GM12878 (cell line): Measurements from ENCODE around the gene SLC30A4. TPM values are rescaled to one million over a fixed set of nuclear protein-coding genes. Genes with fewer than 3 reads are reported as not detected.

Experiments used
- ATAC-seq: fragments of 200-7000 bp; cut with Tn5 transposase; 3 replicates; pipeline ENCODE4 v1.9.1; 2020; ENCODE audit warnings: mild to moderate bottlenecking, moderate library complexity
- Bru-seq: library from RNA; stranded (reverse); fragments of 400-500 nt; gene quantifications from one replicate; lab custom pipeline; 2021; lab: Mats Ljungman, UMichigan
- BruChase-seq, 2 experiments: library from RNA; stranded (reverse); fragments of 400-500 nt; gene quantifications; one replicate each; lab custom pipeline; 2021; lab: Mats Ljungman, UMichigan
- BruUV-seq: library from RNA; stranded (reverse); fragments of 400-500 nt; replicated peaks from 2 replicates; lab custom pipeline; 2021; lab: Mats Ljungman, UMichigan
- CTCF ChIA-PET: fragments of 300-600 bp; sonication (Branson Sonifier 250); formaldehyde crosslinking; extraction: SDS; loops from one replicate; lab custom pipeline; 2021; ENCODE audit warnings: inconsistent platforms; lab: Yijun Ruan, JAX
- POLR2A ChIA-PET: fragments of 350-600 bp; formaldehyde crosslinking; extraction: SDS; loops from one replicate; lab custom pipeline; 2021; ENCODE audit warnings: inconsistent platforms; lab: Charles Lee
- RAD21 ChIA-PET: fragments of 300-600 bp; sonication (Branson Sonifier 250); formaldehyde crosslinking; loops from one replicate; lab custom pipeline; 2023; ENCODE audit warnings: antibody characterized with exemption; ENCODE audit not compliant: unreplicated experiment; lab: Charles Lee
- SMC1A ChIA-PET: fragments of 300-600 bp; sonication (Branson Sonifier 250); formaldehyde crosslinking; loops from one replicate; lab custom pipeline; 2023; ENCODE audit not compliant: unreplicated experiment, uncharacterized antibody; lab: Charles Lee
- DNase-seq: peaks from one replicate; pipeline ENCODE4 v3.0.0-alpha.2; 2011; ENCODE audit warnings: low read depth, low spot score
- FAIRE-seq: peaks from 3 replicates; lab custom pipeline; 2011; peaks lifted over from hg19 to GRCh38; lab: Jason Lieb, UNC
- H2AFZ ChIP-seq: 2 replicates; pipeline ENCODE4 v1.6.0; 2011; ENCODE audit warnings: low read depth, low read length, control low read depth; ENCODE audit not compliant: control insufficient read depth
- H3K27ac ChIP-seq: 2 replicates; pipeline ENCODE4 v1.5.1; 2011; ENCODE audit warnings: control low read depth; ENCODE audit not compliant: control insufficient read depth, insufficient read depth
- H3K27me3 ChIP-seq, 2 experiments: replicated peaks in 1 of 2; 2 replicates each; pipeline versions ENCODE4 v1.6.0 to v1.6.1; 2011; ENCODE audit warnings: low read length in 1 of 2; ENCODE audit not compliant: control insufficient read depth in 2 of 2, insufficient read depth in 2 of 2
- H3K36me3 ChIP-seq, 2 experiments: 2 replicates each; pipeline ENCODE4 v1.5.1; 2011; ENCODE audit warnings: low read length in 1 of 2; ENCODE audit not compliant: control insufficient read depth in 2 of 2, insufficient read depth in 2 of 2
- H3K4me1 ChIP-seq: 2 replicates; pipeline ENCODE4 v1.6.1; 2011; ENCODE audit warnings: mild to moderate bottlenecking, low read length, moderate library complexity, mixed read lengths; ENCODE audit not compliant: control insufficient read depth, insufficient read depth
- H3K4me2 ChIP-seq: 2 replicates; pipeline ENCODE4 v1.6.0; 2011; ENCODE audit warnings: control low read depth; ENCODE audit not compliant: control insufficient read depth, insufficient read depth
- H3K4me3 ChIP-seq: fragments of 200-600 bp; sonication (generic); 2 replicates; pipeline ENCODE4 v1.5.1; 2016
- H3K79me2 ChIP-seq: 2 replicates; pipeline ENCODE4 v1.6.0; 2011; ENCODE audit warnings: low read length; ENCODE audit not compliant: control insufficient read depth, insufficient read depth
- H3K9ac ChIP-seq: 2 replicates; pipeline ENCODE4 v1.8.0; 2011; ENCODE audit warnings: low read length, control low read depth, mixed read lengths; ENCODE audit not compliant: control insufficient read depth, insufficient read depth
- H3K9me3 ChIP-seq: replicated peaks from 3 replicates; pipeline ENCODE4 v1.5.1; 2011; ENCODE audit warnings: mild to moderate bottlenecking, low read length; ENCODE audit not compliant: control insufficient read depth, insufficient read depth
- H4K20me1 ChIP-seq: 2 replicates; pipeline ENCODE4 v1.6.0; 2011; ENCODE audit not compliant: control insufficient read depth, insufficient read depth
- BACH1 ChIP-seq: fragments of 450-650 bp; IDR thresholded peaks from 2 replicates; pipeline ENCODE4 v1.6.1; 2017; ENCODE audit warnings: mild to moderate bottlenecking, borderline replicate concordance
- CBFB ChIP-seq: IDR thresholded peaks from 2 replicates; pipeline ENCODE4 v1.6.1; 2016; ENCODE audit warnings: antibody characterized with exemption, low read depth
- CREB1 ChIP-seq: IDR thresholded peaks from 2 replicates; pipeline ENCODE4 v1.6.1; 2012; ENCODE audit warnings: low read depth, mild to moderate bottlenecking, inconsistent platforms
- GATAD2B ChIP-seq: fragments of 450-650 bp; conservative IDR thresholded peaks from 2 replicates; pipeline ENCODE4 v1.6.1; 2017; ENCODE audit warnings: low read depth, mild to moderate bottlenecking, moderate library complexity
- IKZF2 ChIP-seq, 2 experiments: fragments of 450-650 bp; IDR thresholded peaks; 2 replicates each; pipeline ENCODE4 v1.6.1; 2017; ENCODE audit warnings: mild to moderate bottlenecking in 2 of 2, moderate library complexity in 2 of 2
- IRF5 ChIP-seq: fragments of 450-650 bp; IDR thresholded peaks from 2 replicates; pipeline ENCODE4 v1.6.1; 2017; ENCODE audit warnings: borderline replicate concordance
- JUND ChIP-seq: IDR thresholded peaks from 2 replicates; pipeline ENCODE4 v1.6.1; 2012; ENCODE audit warnings: low read depth, mild to moderate bottlenecking, low read length, improper control_type of control experiment, moderate library complexity
- POLR2A ChIP-seq: IDR thresholded peaks from 2 replicates; pipeline ENCODE4 v1.6.1; 2011; ENCODE audit warnings: low read depth, mild to moderate bottlenecking, low read length
- RBBP5 ChIP-seq: fragments of 200-600 bp; sonication (generic); conservative IDR thresholded peaks from 2 replicates; pipeline ENCODE4 v1.6.1; 2016
- ZNF207 ChIP-seq: fragments of 450-650 bp; IDR thresholded peaks from 2 replicates; pipeline ENCODE4 v1.6.1; 2014; ENCODE audit warnings: antibody characterized with exemption, mild to moderate bottlenecking, borderline replicate concordance
- ZNF217 ChIP-seq: fragments of 450-650 bp; IDR thresholded peaks from 2 replicates; pipeline ENCODE4 v1.6.1; 2017; ENCODE audit warnings: antibody characterized with exemption, mild to moderate bottlenecking
- ZNF24 ChIP-seq: fragments of 450-650 bp; IDR thresholded peaks from 2 replicates; pipeline ENCODE4 v1.6.1; 2017; ENCODE audit warnings: antibody characterized with exemption, mild to moderate bottlenecking
- ZNF274 ChIP-seq: IDR thresholded peaks from one replicate; pipeline ENCODE4 v1.8.0; 2011; ENCODE audit not compliant: insufficient read length, insufficient read depth
- ZNF687 ChIP-seq: fragments of 450-650 bp; IDR thresholded peaks from 2 replicates; pipeline ENCODE4 v1.6.1; 2017; ENCODE audit warnings: mild to moderate bottlenecking, moderate library complexity
- WGBS: methylation state at CpG from one replicate; pipeline ENCODE4 v1.1.6; 2016; ENCODE audit warnings: low lambda C conversion rate; ENCODE audit not compliant: insufficient replicate concordance, insufficient coverage; ENCODE audit errors: missing lambda C conversion rate; 5-methylcytosine and 5-hydroxymethylcytosine counted together
- in situ Hi-C: fragments of 300-500 bp; cut with MboI; formaldehyde crosslinking; loops from 9 replicates; pipeline ENCODE4 v1.14.3; 2018; ENCODE audit warnings: mixed read lengths
- intact Hi-C: fragments of 100-400 bp; cut with micrococcal nuclease; formaldehyde crosslinking; loops from one replicate; pipeline ENCODE4 v1.14.2; 2022; ENCODE audit not compliant: unreplicated experiment
- long read RNA-seq, 2 experiments: library from polyadenylated mRNA; unstranded; transcript quantifications; one replicate each; pipeline ENCODE4 v2.0.0, GENCODE V29; 2019 to 2020
- polyA minus RNA-seq, 3 experiments: library from RNA; depleted of rRNA, polyadenylated mRNA; stranded (reverse); fragments of >200 nt; gene quantifications; 2 replicates each; pipeline ENCODE4 v1.2.3, GENCODE V29; 2011
- polyA plus RNA-seq, 11 experiments: library from polyadenylated mRNA; depleted of rRNA in 4 of 11; unstranded in 6 of 11; stranded (reverse) in 5 of 11; fragments of >200 nt; fragmentation: Nextera tagmentation in 4 of 11; fragmentation: Illumina TruSeq in 1 of 11; extraction: Ambion mirVana in 4 of 11; extraction: Trizol in 1 of 11; gene quantifications; 1 replicate in 1 of 11; 2 replicates in 10 of 11; pipeline versions ENCODE4 v1.2.1 to v1.2.3, GENCODE V29; 2011 to 2016; ENCODE audit warnings: inconsistent platforms in 2 of 11, missing spikeins in 2 of 11, low read depth in 1 of 11
- total RNA-seq, 4 experiments: library from RNA; depleted of rRNA in 3 of 4; stranded (reverse); fragments of >200 nt in 3 of 4; fragmentation: Illumina TruSeq in 1 of 4; extraction: Trizol in 1 of 4; gene quantifications; 2 replicates each; pipeline versions ENCODE4 v1.2.1 to v1.2.3, GENCODE V29; 2013 to 2021

SLC30A4 gene
- total RNA-seq (2013; cell fraction: nucleolus; rRNA removed), result 0.88 and 1.1 TPM in 2 replicates
- total RNA-seq (2014; rRNA removed) (0.17 and 0.22 TPM in 2 replicates), total RNA-seq (2014; rRNA removed; fragmentation: Illumina TruSeq; extraction: Trizol) (0.28 and 0.31 TPM in 2 replicates), total RNA-seq (2021) (0.26 and 0.29 TPM in 2 replicates), polyA plus RNA-seq (2011; rRNA removed) (0.06 and 0.07 TPM in 2 replicates), polyA plus RNA-seq (2014; fragmentation: Illumina TruSeq; extraction: Trizol) (0.18 and 0.41 TPM in 2 replicates), polyA plus RNA-seq (2014; fragmentation: Nextera tagmentation; extraction: Ambion mirVana) (under 1 TPM; 0.16 to 0.29 TPM), polyA plus RNA-seq (2014; rRNA removed) (0.06 and 0.23 TPM in 2 replicates), polyA plus RNA-seq (2016; fragmentation: Nextera tagmentation; extraction: Ambion mirVana) (under 1 TPM; 0.05 to 0.23 TPM), polyA minus RNA-seq (2011; rRNA and poly(A)+ RNA removed) (0.05 and 0.07 TPM in 2 replicates), Bru-seq, nascent RNA (percentile 37 among the genes with signal in this experiment), BruChase-seq, experiment 1, labeled RNA remaining after a 6-hour chase (percentile 32 among the genes with signal in this experiment), BruChase-seq, experiment 2, labeled RNA remaining after a 2-hour chase (percentile 38 among the genes with signal in this experiment)
- polyA plus RNA-seq (2011; ENCODE audit: low read depth), result 0.24 TPM
- polyA plus RNA-seq (2011; cell fraction: cytosol; rRNA removed), result 0.01 and 0.03 TPM in 2 replicates
- 0.03 and 0.04 TPM in 2 replicates for polyA plus RNA-seq (2011; cell fraction: nucleus; rRNA removed)
- polyA plus RNA-seq (2012), result 0.27 and 0.45 TPM in 2 replicates
- 0.40 TPM in 1 of 2 replicates, not detected in the other for polyA minus RNA-seq (2011; cell fraction: cytosol; rRNA and poly(A)+ RNA removed)
- 0.10 and 0.12 TPM in 2 replicates for polyA minus RNA-seq (2011; cell fraction: nucleus; rRNA and poly(A)+ RNA removed)
- long read RNA-seq, experiment 1, partial matches to known transcripts, result 0 of 2 reads
- long read RNA-seq, experiment 1, other reads (novel, unspliced or antisense), result 2 of 2 reads
- long read RNA-seq, experiment 2, partial matches to known transcripts, result 1 of 3 reads
- long read RNA-seq, experiment 2, other reads (novel, unspliced or antisense), result 2 of 3 reads

- Histone ChIP-seq H3K36me3 (no peaks in the 10 kb centered on the region), H3K79me2 (no peaks in the 10 kb centered on the region), H4K20me1 (no peaks in the 10 kb centered on the region), H2AFZ (peak within 1 kb of the TSS; percentile 86), H3K27me3 (no peaks in the 10 kb centered on the region; a peak in 1 of 4 replicates), H3K4me3 (peak within 1 kb of the TSS; percentile 56; the same call in 1 of the 2 replicates), H3K27ac (no peak within 1 kb of the TSS), H3K4me1 (peaks cover 4% of the 10 kb centered on the region; the same call in 1 of the 2 replicates), H3K9me3 (no peaks in the 10 kb centered on the region), H3K9ac (peak within 1 kb of the TSS; percentile 32; the same call in 1 of the 2 replicates), H3K4me2 (peak within 1 kb of the TSS; percentile 97)
- WGBS, result 1% methylated on average over 83 of the region's 106 CpGs
- POLR2A ChIA-PET, result interaction anchor here (1.0 kb wide), 1 partner anchor 115 kb away, joined by 3 read pairs; no protein-coding TSS in a partner anchor
- RAD21 ChIA-PET, result interaction anchor here (1.3 kb wide), 1 partner anchor 89 kb away, joined by 5 read pairs; no protein-coding TSS in a partner anchor
- FAIRE-seq, result peak; percentile 54
- peak; percentile 89 for ATAC-seq
- no TSS peak for BruUV-seq
- DNase-seq, result no peak
- intact Hi-C loops (loop anchor here (2.0 to 5.0 kb wide), 2 partner anchors 65 to 90 kb away; partner anchors contain the start of gene BLOC1S6), in situ Hi-C loops (no loop called here)
- SMC1A ChIA-PET, result interaction anchor here (0.8 to 1.7 kb wide), 7 partner anchors 51 to 91 kb away, joined by 3 to 12 read pairs (median 4); partner anchors contain the start of gene BLOC1S6
- CTCF ChIA-PET, result interaction anchor here (0.7 to 2.8 kb wide), 6 partner anchors 15 to 91 kb away, joined by 3 to 12 read pairs (median 5); no protein-coding TSS in a partner anchor
- TF ChIP-seq CREB1 (no peak), POLR2A (peak; percentile 41; the same call in 1 of the 2 replicates), CBFB (no peak), ZNF24 (0 out of 2 replicates have a peak, but pooled peaks have one; percentile 36), IKZF2 (IDR thresholded peaks at IDR 0.05) (no peak), ZNF217 (peak; percentile 59; the same call in 1 of the 2 replicates), JUND (no peak), GATAD2B (peak; percentile 87), IRF5 (no peak), RBBP5 (no peak), ZNF207 (no peak), ZNF274 (no peak), BACH1 (peak; percentile 83; the same call in 1 of the 2 replicates), ZNF687 (no peak; the same call in 1 of the 2 replicates)
Measured at GRCh38 chr15:45522328-45523165, at the start of gene SLC30A4. TSS of gene SLC30A4 (minus strand) at chr15:45522755. CDS start at chr15:45522354, 401 bp downstream.
